ENCODE measurements around the gene RNF112.

RNF112 gene

DNA sequence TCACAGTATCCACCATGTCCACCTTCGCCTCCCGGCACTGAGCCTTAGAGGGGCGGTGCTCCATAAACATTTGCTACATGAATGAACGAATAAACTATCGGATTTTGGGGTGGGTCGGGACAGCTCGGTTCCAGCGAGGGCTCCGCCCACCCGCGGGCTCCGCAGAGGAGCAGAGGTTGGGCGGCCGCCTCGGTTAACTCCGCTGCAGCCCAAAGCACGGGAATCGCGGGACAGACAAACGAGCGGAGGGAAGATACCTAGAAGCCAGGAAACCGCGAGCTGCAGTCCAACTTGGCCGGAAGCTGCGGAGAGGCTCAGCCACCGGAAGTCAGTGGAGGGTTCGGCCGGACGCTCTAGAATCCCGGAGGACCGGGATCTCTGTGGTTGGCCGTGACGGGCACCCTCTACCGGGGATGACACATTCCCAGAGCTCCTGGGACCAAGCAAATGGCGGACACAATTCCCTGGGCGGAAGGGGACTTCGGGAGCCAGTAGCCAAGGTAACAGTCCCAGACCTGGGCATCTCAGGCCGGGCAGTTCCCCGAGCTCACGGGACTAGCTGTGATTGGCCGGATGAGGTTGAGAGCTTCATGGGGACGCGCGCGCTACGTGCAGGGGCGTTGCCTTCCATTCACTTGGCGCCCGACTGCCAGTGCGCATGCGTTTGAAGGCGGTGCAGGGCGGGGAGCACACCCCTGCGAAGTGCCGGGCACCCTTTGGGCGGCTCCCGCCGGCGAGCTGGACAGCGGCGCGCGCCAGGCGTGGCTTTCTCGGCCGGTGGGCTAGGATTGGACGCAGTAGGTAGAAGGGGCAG is 33.2 kb upstream of the RNF112 start (continued):
- TF ChIP-seq ZNF677 (tag by site-specific recombination; IDR thresholded peaks at IDR 0.05) (no peak), FEZF1 (tag by site-specific recombination; IDR thresholded peaks at IDR 0.05) (peak; percentile 94), ZNF501 (tag by site-specific recombination; IDR thresholded peaks at IDR 0.05) (peak; percentile 73), KLF9 (tag by site-specific recombination; IDR thresholded peaks at IDR 0.05; ENCODE audit: low read depth) (peak; percentile 51), YY1 (tag by site-specific recombination; IDR thresholded peaks at IDR 0.05) (peak; percentile 50; the same call in 1 of the 2 replicates), ZSCAN16 (tag by site-specific recombination; IDR thresholded peaks at IDR 0.05) (peak; percentile 98), ZBTB21 (tag by site-specific recombination; IDR thresholded peaks at IDR 0.05) (peak; percentile 65; the same call in 1 of the 2 replicates), ZNF561 (tag by site-specific recombination; IDR thresholded peaks at IDR 0.05; ENCODE audit: borderline replicate concordance) (no peak; the same call in 1 of the 2 replicates), GLIS1 (tag by site-specific recombination; IDR thresholded peaks at IDR 0.05) (peak; percentile 75; the same call in 1 of the 2 replicates), SP3 (tag by site-specific recombination; IDR thresholded peaks at IDR 0.05) (peak; percentile 93), ZNF140 (tag by site-specific recombination; IDR thresholded peaks at IDR 0.05) (no peak), ZNF202 (tag by site-specific recombination; IDR thresholded peaks at IDR 0.05; ENCODE audit: borderline replicate concordance) (no peak), ZNF132 (tag by site-specific recombination; IDR thresholded peaks at IDR 0.05; ENCODE audit: borderline replicate concordance) (no peak), ZNF777 (tag by site-specific recombination; IDR thresholded peaks at IDR 0.05; ENCODE audit: borderline replicate concordance) (no peak), ZNF354C (tag by site-specific recombination; IDR thresholded peaks at IDR 0.05; ENCODE audit: borderline replicate concordance, low read depth) (no peak), ZNF544 (tag by site-specific recombination; IDR thresholded peaks at IDR 0.05) (no peak)
- TF ChIP-seq, protein P1, sequence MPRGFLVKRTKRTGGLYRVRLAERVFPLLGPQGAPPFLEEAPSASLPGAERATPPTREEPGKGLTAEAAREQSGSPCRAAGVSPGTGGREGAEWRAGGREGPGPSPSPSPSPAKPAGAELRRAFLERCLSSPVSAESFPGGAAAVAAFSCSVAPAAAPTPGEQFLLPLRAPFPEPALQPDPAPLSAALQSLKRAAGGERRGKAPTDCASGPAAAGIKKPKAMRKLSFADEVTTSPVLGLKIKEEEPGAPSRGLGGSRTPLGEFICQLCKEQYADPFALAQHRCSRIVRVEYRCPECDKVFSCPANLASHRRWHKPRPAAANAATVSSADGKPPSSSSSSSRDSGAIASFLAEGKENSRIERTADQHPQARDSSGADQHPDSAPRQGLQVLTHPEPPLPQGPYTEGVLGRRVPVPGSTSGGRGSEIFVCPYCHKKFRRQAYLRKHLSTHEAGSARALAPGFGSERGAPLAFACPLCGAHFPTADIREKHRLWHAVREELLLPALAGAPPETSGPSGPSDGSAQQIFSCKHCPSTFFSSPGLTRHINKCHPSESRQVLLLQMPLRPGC (tag by site-specific recombination; IDR thresholded peaks at IDR 0.05), result peak; percentile 51; the same call in 1 of the 2 replicates
- TF ChIP-seq, protein P2, sequence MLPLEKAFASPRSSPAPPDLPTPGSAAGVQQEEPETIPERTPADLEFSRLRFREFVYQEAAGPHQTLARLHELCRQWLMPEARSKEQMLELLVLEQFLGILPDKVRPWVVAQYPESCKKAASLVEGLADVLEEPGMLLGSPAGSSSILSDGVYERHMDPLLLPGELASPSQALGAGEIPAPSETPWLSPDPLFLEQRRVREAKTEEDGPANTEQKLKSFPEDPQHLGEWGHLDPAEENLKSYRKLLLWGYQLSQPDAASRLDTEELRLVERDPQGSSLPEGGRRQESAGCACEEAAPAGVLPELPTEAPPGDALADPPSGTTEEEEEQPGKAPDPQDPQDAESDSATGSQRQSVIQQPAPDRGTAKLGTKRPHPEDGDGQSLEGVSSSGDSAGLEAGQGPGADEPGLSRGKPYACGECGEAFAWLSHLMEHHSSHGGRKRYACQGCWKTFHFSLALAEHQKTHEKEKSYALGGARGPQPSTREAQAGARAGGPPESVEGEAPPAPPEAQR (tag by site-specific recombination; IDR thresholded peaks at IDR 0.05), result no peak
- TF ChIP-seq, protein P3, sequence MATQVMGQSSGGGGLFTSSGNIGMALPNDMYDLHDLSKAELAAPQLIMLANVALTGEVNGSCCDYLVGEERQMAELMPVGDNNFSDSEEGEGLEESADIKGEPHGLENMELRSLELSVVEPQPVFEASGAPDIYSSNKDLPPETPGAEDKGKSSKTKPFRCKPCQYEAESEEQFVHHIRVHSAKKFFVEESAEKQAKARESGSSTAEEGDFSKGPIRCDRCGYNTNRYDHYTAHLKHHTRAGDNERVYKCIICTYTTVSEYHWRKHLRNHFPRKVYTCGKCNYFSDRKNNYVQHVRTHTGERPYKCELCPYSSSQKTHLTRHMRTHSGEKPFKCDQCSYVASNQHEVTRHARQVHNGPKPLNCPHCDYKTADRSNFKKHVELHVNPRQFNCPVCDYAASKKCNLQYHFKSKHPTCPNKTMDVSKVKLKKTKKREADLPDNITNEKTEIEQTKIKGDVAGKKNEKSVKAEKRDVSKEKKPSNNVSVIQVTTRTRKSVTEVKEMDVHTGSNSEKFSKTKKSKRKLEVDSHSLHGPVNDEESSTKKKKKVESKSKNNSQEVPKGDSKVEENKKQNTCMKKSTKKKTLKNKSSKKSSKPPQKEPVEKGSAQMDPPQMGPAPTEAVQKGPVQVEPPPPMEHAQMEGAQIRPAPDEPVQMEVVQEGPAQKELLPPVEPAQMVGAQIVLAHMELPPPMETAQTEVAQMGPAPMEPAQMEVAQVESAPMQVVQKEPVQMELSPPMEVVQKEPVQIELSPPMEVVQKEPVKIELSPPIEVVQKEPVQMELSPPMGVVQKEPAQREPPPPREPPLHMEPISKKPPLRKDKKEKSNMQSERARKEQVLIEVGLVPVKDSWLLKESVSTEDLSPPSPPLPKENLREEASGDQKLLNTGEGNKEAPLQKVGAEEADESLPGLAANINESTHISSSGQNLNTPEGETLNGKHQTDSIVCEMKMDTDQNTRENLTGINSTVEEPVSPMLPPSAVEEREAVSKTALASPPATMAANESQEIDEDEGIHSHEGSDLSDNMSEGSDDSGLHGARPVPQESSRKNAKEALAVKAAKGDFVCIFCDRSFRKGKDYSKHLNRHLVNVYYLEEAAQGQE (tag by site-specific recombination; IDR thresholded peaks at IDR 0.05), result peak; percentile 100
- TF ChIP-seq, protein P4, sequence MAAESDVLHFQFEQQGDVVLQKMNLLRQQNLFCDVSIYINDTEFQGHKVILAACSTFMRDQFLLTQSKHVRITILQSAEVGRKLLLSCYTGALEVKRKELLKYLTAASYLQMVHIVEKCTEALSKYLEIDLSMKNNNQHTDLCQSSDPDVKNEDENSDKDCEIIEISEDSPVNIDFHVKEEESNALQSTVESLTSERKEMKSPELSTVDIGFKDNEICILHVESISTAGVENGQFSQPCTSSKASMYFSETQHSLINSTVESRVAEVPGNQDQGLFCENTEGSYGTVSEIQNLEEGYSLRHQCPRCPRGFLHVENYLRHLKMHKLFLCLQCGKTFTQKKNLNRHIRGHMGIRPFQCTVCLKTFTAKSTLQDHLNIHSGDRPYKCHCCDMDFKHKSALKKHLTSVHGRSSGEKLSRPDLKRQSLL (tag by site-specific recombination; IDR thresholded peaks at IDR 0.05), result peak; percentile 35; the same call in 1 of the 2 replicates
- TF ChIP-seq, protein P5, sequence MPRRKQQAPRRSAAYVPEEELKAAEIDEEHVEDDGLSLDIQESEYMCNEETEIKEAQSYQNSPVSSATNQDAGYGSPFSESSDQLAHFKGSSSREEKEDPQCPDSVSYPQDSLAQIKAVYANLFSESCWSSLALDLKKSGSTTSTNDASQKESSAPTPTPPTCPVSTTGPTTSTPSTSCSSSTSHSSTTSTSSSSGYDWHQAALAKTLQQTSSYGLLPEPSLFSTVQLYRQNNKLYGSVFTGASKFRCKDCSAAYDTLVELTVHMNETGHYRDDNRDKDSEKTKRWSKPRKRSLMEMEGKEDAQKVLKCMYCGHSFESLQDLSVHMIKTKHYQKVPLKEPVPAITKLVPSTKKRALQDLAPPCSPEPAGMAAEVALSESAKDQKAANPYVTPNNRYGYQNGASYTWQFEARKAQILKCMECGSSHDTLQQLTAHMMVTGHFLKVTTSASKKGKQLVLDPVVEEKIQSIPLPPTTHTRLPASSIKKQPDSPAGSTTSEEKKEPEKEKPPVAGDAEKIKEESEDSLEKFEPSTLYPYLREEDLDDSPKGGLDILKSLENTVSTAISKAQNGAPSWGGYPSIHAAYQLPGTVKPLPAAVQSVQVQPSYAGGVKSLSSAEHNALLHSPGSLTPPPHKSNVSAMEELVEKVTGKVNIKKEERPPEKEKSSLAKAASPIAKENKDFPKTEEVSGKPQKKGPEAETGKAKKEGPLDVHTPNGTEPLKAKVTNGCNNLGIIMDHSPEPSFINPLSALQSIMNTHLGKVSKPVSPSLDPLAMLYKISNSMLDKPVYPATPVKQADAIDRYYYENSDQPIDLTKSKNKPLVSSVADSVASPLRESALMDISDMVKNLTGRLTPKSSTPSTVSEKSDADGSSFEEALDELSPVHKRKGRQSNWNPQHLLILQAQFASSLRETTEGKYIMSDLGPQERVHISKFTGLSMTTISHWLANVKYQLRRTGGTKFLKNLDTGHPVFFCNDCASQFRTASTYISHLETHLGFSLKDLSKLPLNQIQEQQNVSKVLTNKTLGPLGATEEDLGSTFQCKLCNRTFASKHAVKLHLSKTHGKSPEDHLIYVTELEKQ (tag by site-specific recombination; IDR thresholded peaks at IDR 0.05; ENCODE audit: borderline replicate concordance), result no peak
- TF ChIP-seq, protein P6, sequence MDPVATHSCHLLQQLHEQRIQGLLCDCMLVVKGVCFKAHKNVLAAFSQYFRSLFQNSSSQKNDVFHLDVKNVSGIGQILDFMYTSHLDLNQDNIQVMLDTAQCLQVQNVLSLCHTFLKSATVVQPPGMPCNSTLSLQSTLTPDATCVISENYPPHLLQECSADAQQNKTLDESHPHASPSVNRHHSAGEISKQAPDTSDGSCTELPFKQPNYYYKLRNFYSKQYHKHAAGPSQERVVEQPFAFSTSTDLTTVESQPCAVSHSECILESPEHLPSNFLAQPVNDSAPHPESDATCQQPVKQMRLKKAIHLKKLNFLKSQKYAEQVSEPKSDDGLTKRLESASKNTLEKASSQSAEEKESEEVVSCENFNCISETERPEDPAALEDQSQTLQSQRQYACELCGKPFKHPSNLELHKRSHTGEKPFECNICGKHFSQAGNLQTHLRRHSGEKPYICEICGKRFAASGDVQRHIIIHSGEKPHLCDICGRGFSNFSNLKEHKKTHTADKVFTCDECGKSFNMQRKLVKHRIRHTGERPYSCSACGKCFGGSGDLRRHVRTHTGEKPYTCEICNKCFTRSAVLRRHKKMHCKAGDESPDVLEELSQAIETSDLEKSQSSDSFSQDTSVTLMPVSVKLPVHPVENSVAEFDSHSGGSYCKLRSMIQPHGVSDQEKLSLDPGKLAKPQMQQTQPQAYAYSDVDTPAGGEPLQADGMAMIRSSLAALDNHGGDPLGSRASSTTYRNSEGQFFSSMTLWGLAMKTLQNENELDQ (tag by site-specific recombination; IDR thresholded peaks at IDR 0.05; ENCODE audit: low read depth), result no peak
- TF ChIP-seq, protein P7, sequence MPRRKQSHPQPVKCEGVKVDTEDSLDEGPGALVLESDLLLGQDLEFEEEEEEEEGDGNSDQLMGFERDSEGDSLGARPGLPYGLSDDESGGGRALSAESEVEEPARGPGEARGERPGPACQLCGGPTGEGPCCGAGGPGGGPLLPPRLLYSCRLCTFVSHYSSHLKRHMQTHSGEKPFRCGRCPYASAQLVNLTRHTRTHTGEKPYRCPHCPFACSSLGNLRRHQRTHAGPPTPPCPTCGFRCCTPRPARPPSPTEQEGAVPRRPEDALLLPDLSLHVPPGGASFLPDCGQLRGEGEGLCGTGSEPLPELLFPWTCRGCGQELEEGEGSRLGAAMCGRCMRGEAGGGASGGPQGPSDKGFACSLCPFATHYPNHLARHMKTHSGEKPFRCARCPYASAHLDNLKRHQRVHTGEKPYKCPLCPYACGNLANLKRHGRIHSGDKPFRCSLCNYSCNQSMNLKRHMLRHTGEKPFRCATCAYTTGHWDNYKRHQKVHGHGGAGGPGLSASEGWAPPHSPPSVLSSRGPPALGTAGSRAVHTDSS (tag by site-specific recombination; IDR thresholded peaks at IDR 0.05), result no peak

Data from HEK293 (cell line).